Psoas muscle (tissue), 8 donors: ENCODE measurements around the gene GNAI1. TPM values are rescaled to one million over a fixed set of nuclear protein-coding genes. Genes with fewer than 3 reads are reported as not detected.

Experiments used
- ATAC-seq, 4 donors: fragments of 200-7000 bp; cut with Tn5 transposase; one replicate each; pipeline ENCODE4 v1.9.1; 2020; ENCODE audit warnings: moderate library complexity in 3 of 4, mild to moderate bottlenecking in 2 of 4
- DNase-seq, 2 donors: peaks; one replicate each; pipeline ENCODE4 v3.0.0-alpha.2; 2020
- H3K27ac ChIP-seq: fragments of 200-600 bp; one replicate; pipeline ENCODE4 v1.8.0; 2022
- H3K27me3 ChIP-seq, 3 donors: fragments of 200-600 bp in 1 of 3; one replicate each; pipeline versions ENCODE4 v1.6.1 to v1.8.0; 2013 to 2022; ENCODE audit warnings: low read length in 2 of 3, mild to moderate bottlenecking in 2 of 3, moderate library complexity in 1 of 3; ENCODE audit not compliant: insufficient read depth in 3 of 3
- H3K36me3 ChIP-seq, 2 donors: fragments of 200-600 bp in 1 of 2; one replicate each; pipeline versions ENCODE4 v1.6.1 to v1.8.0; 2013 to 2022; ENCODE audit warnings: low read depth in 1 of 2, mild to moderate bottlenecking in 1 of 2, moderate library complexity in 1 of 2; ENCODE audit not compliant: insufficient read depth in 1 of 2
- H3K4me1 ChIP-seq: fragments of 200-600 bp; one replicate; pipeline ENCODE4 v1.8.0; 2022
- H3K4me3 ChIP-seq: fragments of 200-600 bp; one replicate; pipeline ENCODE4 v1.8.0; 2022; ENCODE audit warnings: mild to moderate bottlenecking
- H3K9me3 ChIP-seq: fragments of 200-600 bp; one replicate; pipeline ENCODE4 v1.8.0; 2022
- WGBS, 3 donors: extraction: QIAGEN DNeasy Blood & Tissue Kit; methylation state at CpG; one replicate each; pipeline versions ENCODE4 v1.1.6 to v1.1.7; 2013; 5-methylcytosine and 5-hydroxymethylcytosine counted together
- intact Hi-C, 2 donors: fragments of 100-400 bp; cut with DNase I; formaldehyde crosslinking; loops; one replicate each; pipeline versions ENCODE4 v1.11.0 to v1.14.2; 2022
- polyA plus RNA-seq, 3 donors: library from polyadenylated mRNA; stranded (reverse); fragments of 200-250 nt; gene quantifications; one replicate each; pipeline ENCODE4 v1.2.3, GENCODE V29; 2013
- total RNA-seq, 4 donors: library from RNA; stranded (reverse); fragmentation: NEBNext Ultra II Directional in 2 of 4; extraction: Animal tissue kit (Norgen Biotek cat#: 25700) in 2 of 4; gene quantifications; one replicate each; pipeline versions ENCODE4 v1.2.1 to v1.2.4, GENCODE V29; 2021 to 2023
- TF ChIP-seq, protein P1 (sequence below): fragments of 200-600 bp; IDR thresholded peaks from one replicate; pipeline ENCODE4 v1.8.0; 2022; ENCODE audit warnings: antibody characterized with exemption
- donor health status: healthy with polysubstance abuse.
- donor health status: DM: no; HTN: no; CAD: no; lungs with moderate emphysema.
- donor health status: Bipolar disorder and iron deficiency.
- donor health status: healthy.
- donor health status: DM: yes; HTN: yes; CAD: no.
- donor health status: DM: no; HTN: no; CAD: no.
- donor health status: DM: no; HTN: no; CAD: no.
- donor health status: DM: yes; HTN: yes; CAD: no.

The GNAI1 gene
- total and polyA plus RNA-seq, 7 donors, result 3.8 to 13.7 (median 6.5) TPM

DNA sequence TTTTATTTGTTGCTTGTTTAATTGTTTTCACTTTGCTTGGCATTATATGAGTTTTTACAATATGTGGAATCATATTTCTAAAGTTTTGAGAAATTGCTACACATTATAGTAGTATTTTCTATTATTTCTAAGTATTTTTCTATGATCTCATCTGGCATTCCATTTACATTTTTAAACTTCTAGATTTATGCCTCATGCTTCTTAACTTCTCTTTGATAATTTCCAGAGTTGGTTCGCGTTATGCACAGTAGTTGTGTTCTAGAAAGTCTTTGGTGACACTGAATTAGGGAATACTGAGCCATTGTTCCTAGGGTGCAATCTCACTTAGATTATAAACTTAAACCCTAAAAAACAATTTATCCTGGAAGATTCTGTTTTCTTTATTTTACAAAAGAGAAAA is 129.2 kb downstream of the GNAI1 start:
- H3K27me3 ChIP-seq, result no peaks in the 10 kb centered on the region
- no peak overlapping the region for H3K27ac ChIP-seq
- H3K9me3 ChIP-seq, result no peaks in the 10 kb centered on the region
- H3K4me3 ChIP-seq, result no peak overlapping the region
- H3K4me1 ChIP-seq, result no peaks in the 10 kb centered on the region
- ATAC-seq (no peak), DNase-seq (no peak)
- no peaks in the 10 kb centered on the region for H3K36me3 ChIP-seq
- intact Hi-C loops, result no loop called here
- TF ChIP-seq, protein P1, sequence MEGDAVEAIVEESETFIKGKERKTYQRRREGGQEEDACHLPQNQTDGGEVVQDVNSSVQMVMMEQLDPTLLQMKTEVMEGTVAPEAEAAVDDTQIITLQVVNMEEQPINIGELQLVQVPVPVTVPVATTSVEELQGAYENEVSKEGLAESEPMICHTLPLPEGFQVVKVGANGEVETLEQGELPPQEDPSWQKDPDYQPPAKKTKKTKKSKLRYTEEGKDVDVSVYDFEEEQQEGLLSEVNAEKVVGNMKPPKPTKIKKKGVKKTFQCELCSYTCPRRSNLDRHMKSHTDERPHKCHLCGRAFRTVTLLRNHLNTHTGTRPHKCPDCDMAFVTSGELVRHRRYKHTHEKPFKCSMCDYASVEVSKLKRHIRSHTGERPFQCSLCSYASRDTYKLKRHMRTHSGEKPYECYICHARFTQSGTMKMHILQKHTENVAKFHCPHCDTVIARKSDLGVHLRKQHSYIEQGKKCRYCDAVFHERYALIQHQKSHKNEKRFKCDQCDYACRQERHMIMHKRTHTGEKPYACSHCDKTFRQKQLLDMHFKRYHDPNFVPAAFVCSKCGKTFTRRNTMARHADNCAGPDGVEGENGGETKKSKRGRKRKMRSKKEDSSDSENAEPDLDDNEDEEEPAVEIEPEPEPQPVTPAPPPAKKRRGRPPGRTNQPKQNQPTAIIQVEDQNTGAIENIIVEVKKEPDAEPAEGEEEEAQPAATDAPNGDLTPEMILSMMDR, result no peak
- whole genome bisulfite sequencing, 3 donors, result 79 to 87% (median 80%) methylated on average over 2 of the region's 2 CpGs

DNA sequence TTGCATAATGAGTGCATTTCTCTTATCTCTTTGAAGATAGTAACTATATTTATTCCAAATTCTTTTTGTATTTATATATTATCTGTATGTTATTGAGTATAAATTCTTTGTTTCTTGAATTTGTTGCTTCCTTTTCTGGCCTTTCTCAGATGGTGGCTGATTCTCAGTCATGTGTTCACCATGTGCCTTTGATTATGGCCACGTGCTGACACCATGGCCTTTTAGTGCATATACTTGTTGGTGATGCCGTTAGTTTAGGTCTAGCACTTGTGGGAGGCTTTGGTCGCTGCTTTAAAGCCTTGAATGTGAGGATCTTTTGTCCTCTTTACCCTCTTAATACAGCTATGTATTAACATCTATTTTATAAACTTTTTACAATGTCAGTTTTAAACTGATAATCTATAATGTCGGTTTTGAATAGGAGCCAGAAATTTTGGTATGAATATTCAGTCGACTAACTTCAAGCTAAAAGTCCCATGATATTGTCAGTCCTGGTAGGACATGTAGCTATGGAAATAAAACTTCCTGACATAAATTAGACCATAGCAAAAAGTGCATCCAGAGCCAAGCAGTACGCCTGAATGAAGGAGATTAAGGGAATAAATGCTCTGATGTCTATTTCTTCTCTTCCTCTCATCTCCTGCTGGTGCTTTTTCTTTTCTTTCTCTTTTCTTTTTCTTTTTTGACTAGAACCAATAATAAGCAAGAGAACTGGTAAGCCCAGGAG is 130.3 kb downstream of the GNAI1 start:
- H3K36me3 ChIP-seq, result no peaks in the 10 kb centered on the region
- 50 to 60% (median 58%) methylated on average over 6 of the region's 6 CpGs for WGBS, 3 donors
- TF ChIP-seq, protein P1, result no peak
- no peaks in the 10 kb centered on the region for H3K9me3 ChIP-seq
- no peak overlapping the region for H3K4me3 ChIP-seq
- H3K4me1 ChIP-seq, result no peaks in the 10 kb centered on the region
- intact Hi-C loops, result no loop called here
- H3K27ac ChIP-seq, result no peak overlapping the region
- DNase-seq (no peak), ATAC-seq (no peak)
- no peaks in the 10 kb centered on the region for H3K27me3 ChIP-seq

DNA sequence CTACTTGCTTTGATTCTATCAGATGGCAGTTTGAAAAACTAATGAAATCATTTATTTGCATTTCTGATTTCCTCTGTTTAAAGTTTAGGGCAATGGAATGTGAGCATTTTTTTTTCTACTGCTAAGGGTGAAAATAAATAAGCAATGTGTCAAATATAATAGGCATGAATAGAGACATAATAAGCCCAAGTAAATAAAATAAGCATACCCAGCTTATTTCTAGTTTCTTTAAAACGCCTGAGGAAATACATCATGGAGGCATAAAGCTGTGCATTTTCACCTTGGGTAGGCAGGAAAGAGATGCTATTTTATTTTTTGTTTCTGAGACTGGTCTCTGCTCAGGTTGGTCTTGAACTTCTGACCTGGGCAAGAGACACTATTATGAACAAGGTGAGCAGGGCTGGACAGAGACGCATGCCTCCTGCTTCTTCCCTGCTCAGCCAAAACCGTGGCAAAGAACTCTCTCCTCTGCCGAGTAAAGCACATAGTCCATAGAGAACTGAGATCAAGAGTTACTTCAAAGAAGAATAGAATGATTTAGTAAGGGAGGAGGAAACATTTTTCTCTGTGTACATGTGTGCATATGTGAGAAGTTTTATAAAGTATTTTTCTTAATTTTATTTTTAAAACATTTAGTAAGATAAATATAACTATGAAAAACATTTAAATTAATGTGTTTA is 138.1 kb downstream of the GNAI1 start:
- TF ChIP-seq, protein P1, result no peak
- Histone ChIP-seq H3K9me3 (no peaks in the 10 kb centered on the region), H3K27ac (no peak overlapping the region), H3K4me1 (no peaks in the 10 kb centered on the region), H3K36me3 (no peaks in the 10 kb centered on the region), H3K4me3 (no peak overlapping the region), H3K27me3 (no peaks in the 10 kb centered on the region)
- no peak for DNase-seq
- 44 to 52% (median 52%) methylated on average over 4 of the region's 4 CpGs for whole genome bisulfite sequencing, 3 donors
- intact Hi-C loops, result no loop called here
- no peak for ATAC-seq

DNA sequence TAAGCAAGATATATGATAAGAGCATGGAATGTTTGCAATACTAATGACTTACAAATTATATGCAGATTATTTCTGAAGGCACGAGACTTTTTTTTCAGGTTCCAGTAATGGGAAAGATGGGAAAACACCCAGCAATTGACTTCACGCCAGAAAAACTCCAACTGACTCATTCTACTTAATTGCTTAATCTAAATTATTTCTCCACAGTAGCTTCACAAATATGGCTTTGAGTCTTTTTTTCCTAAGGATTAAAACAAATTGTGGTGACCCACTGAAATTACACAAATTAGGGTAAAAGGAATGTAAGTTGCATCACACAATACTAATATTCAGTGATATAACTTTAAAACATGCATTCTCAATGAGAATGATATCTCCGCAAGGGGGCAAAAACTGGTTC is 138.7 kb downstream of the GNAI1 start:
- DNase-seq, result no peak
- 67 to 78% (median 75%) methylated on average over 3 of the region's 3 CpGs for WGBS, 3 donors
- H3K4me1 ChIP-seq, result peaks cover 5% of the 10 kb centered on the region
- H3K27ac ChIP-seq, result no peak overlapping the region
- TF ChIP-seq, protein P1, result no peak
- no peak overlapping the region for H3K4me3 ChIP-seq
- H3K36me3 ChIP-seq, result no peaks in the 10 kb centered on the region
- no peaks in the 10 kb centered on the region for H3K27me3 ChIP-seq
- H3K9me3 ChIP-seq, result no peaks in the 10 kb centered on the region
- intact Hi-C loops, result no loop called here
- no peak for ATAC-seq
